HepG2 (cell line): ENCODE results near the gene CRKL. TPM values are rescaled to one million over a fixed set of nuclear protein-coding genes. Genes with fewer than 3 reads are reported as not detected.

Experiments
- FOXK1 ChIP-seq: sonication (generic); formaldehyde crosslinking; IDR thresholded peaks from 2 replicates; pipeline ENCODE4 v1.4.0; 2020; ENCODE audit warnings: low read depth, missing genetic modification reagents, borderline replicate concordance
- GTF2F1 ChIP-seq: fragments of 150-350 bp; IDR thresholded peaks from 2 replicates; pipeline ENCODE4 v1.6.1; 2014; ENCODE audit warnings: low read length
- ISX ChIP-seq: sonication (generic); formaldehyde crosslinking; conservative IDR thresholded peaks from 2 replicates; pipeline ENCODE4 v1.5.0; 2020; ENCODE audit warnings: missing genetic modification reagents
- NAIF1 ChIP-seq: sonication (generic); formaldehyde crosslinking; IDR thresholded peaks from 2 replicates; pipeline ENCODE4 v1.5.0; 2020; ENCODE audit warnings: mild to moderate bottlenecking, missing genetic modification reagents, borderline replicate concordance
- NCOR1 ChIP-seq: fragments of 200-600 bp; sonication (generic); IDR thresholded peaks from 2 replicates; pipeline ENCODE4 v1.7.0; 2017; ENCODE audit warnings: antibody characterized with exemption, low read length, borderline replicate concordance
- NFAT5 ChIP-seq: sonication (generic); formaldehyde crosslinking; IDR thresholded peaks from 2 replicates; pipeline ENCODE4 v1.4.0; 2020; ENCODE audit warnings: missing genetic modification reagents
- NFATC3 ChIP-seq: sonication (generic); formaldehyde crosslinking; IDR thresholded peaks from 2 replicates; pipeline ENCODE4 v1.5.1; 2020; ENCODE audit warnings: mild to moderate bottlenecking, missing genetic modification reagents
- NR2F6 ChIP-seq, 2 experiments: IDR thresholded peaks; 2 replicates each; pipeline ENCODE4 v1.6.1; 2016; ENCODE audit warnings: antibody characterized with exemption in 1 of 2, mild to moderate bottlenecking in 1 of 2
- RBM22 ChIP-seq: fragments of 200-400 bp; formaldehyde crosslinking; optimal IDR thresholded peaks from 2 replicates; pipeline ENCODE3; 2017; ENCODE audit warnings: mild to moderate bottlenecking, low read length, moderate library complexity
- RORA ChIP-seq: sonication (generic); formaldehyde crosslinking; IDR thresholded peaks from 2 replicates; pipeline ENCODE4 v1.5.0; 2020; ENCODE audit warnings: mild to moderate bottlenecking, missing genetic modification reagents, moderate library complexity
- SKI ChIP-seq: fragments of 450-650 bp; IDR thresholded peaks from one replicate; pipeline ENCODE4 v1.6.1; 2018; ENCODE audit warnings: mild to moderate bottlenecking; ENCODE audit not compliant: partially characterized antibody
- TAF15 ChIP-seq: fragments of 200-400 bp; formaldehyde crosslinking; IDR thresholded peaks from one replicate; pipeline ENCODE4 v1.6.1; 2018; ENCODE audit warnings: mild to moderate bottlenecking, low read depth, low read length; ENCODE audit not compliant: poor library complexity, severe bottlenecking
- USF2 ChIP-seq, 2 experiments: sonication (generic) in 1 of 2; formaldehyde crosslinking in 1 of 2; IDR thresholded peaks; 2 replicates each; pipeline versions ENCODE4 v1.5.1 to v1.6.1; 2011 to 2020; ENCODE audit warnings: borderline replicate concordance in 1 of 2, low read depth in 1 of 2, low read length in 1 of 2, mild to moderate bottlenecking in 1 of 2, missing genetic modification reagents in 1 of 2, moderate library complexity in 1 of 2
- ZFX ChIP-seq: sonication (generic); formaldehyde crosslinking; IDR thresholded peaks from 2 replicates; pipeline ENCODE4 v1.4.0; 2020; ENCODE audit warnings: mild to moderate bottlenecking, low read depth, missing genetic modification reagents, moderate library complexity
- ZNF232 ChIP-seq: sonication (generic); formaldehyde crosslinking; IDR thresholded peaks from 2 replicates; pipeline ENCODE4 v1.4.0; 2020; ENCODE audit warnings: missing genetic modification reagents, borderline replicate concordance
- ZNF253 ChIP-seq: sonication (generic); formaldehyde crosslinking; IDR thresholded peaks from 2 replicates; pipeline ENCODE4 v1.8.0; 2022; ENCODE audit warnings: mild to moderate bottlenecking, missing genetic modification reagents, borderline replicate concordance
- ZNF530 ChIP-seq: sonication (generic); formaldehyde crosslinking; IDR thresholded peaks from 2 replicates; pipeline ENCODE4 v1.5.0; 2020; ENCODE audit warnings: low read depth, mild to moderate bottlenecking, missing genetic modification reagents
- ZNF670 ChIP-seq: sonication (generic); formaldehyde crosslinking; IDR thresholded peaks from 2 replicates; pipeline ENCODE4 v1.8.0; 2022; ENCODE audit warnings: mild to moderate bottlenecking, missing genetic modification reagents, borderline replicate concordance
- ZNF749 ChIP-seq: sonication (generic); formaldehyde crosslinking; IDR thresholded peaks from 2 replicates; pipeline ENCODE4 v1.8.0; 2022; ENCODE audit warnings: mild to moderate bottlenecking, missing genetic modification reagents, moderate library complexity, borderline replicate concordance
- ZNF766 ChIP-seq: sonication (generic); formaldehyde crosslinking; IDR thresholded peaks from 2 replicates; pipeline ENCODE4 v1.5.0; 2020; ENCODE audit warnings: missing genetic modification reagents, borderline replicate concordance
- polyA plus RNA-seq, 8 experiments: library from polyadenylated mRNA; depleted of rRNA in 3 of 8; stranded (reverse) in 7 of 8; unstranded in 1 of 8; fragments of >200 nt; fragmentation: Illumina TruSeq in 4 of 8; extraction: Trizol in 4 of 8; gene quantifications; 2 replicates each; pipeline versions ENCODE4 v1.2.1 to v1.2.3, GENCODE V29; 2011 to 2016; ENCODE audit warnings: low read depth in 4 of 8, missing spikeins in 1 of 8, mixed read lengths in 1 of 8; ENCODE audit not compliant: insufficient read depth in 1 of 8
- total RNA-seq, 5 experiments: library from RNA; depleted of rRNA; stranded (reverse); fragments of >200 nt; fragmentation: Illumina TruSeq; extraction: Trizol; gene quantifications; 2 replicates each; pipeline ENCODE4 v1.2.3, GENCODE V29; 2016; ENCODE audit warnings: low read depth in 1 of 5
- TF ChIP-seq, protein P1 (sequence below): sonication (generic); formaldehyde crosslinking; IDR thresholded peaks from 2 replicates; pipeline ENCODE4 v1.5.0; 2020; ENCODE audit warnings: mild to moderate bottlenecking, low read depth, missing genetic modification reagents, borderline replicate concordance

Gene CRKL
- total and polyA plus RNA-seq, 2 of the 13 experiments (the other 11 are each of a cell fraction or from before 2014, with no cell fraction given), result 37.4 to 60.6 TPM

- TF ChIP-seq FOXK1 (CRISPR knock-in tag) (peak; percentile 80; the same call in 1 of the 2 replicates), ZNF766 (CRISPR knock-in tag) (peak; percentile 35; the same call in 1 of the 2 replicates), TAF15 (peak; percentile 33), USF2 (IDR thresholded peaks at IDR 0.05; ENCODE audit: low read depth, low read length) (no peak), USF2 (CRISPR knock-in tag; IDR thresholded peaks at IDR 0.05; ENCODE audit: borderline replicate concordance) (peak; percentile 17; the same call in 1 of the 2 replicates), ZNF232 (CRISPR knock-in tag) (no peak; the same call in 1 of the 2 replicates), RORA (CRISPR knock-in tag) (no peak), ZNF253 (no peak), NAIF1 (peak; percentile 95), SKI (peak; percentile 69), GTF2F1 (no peak), NR2F6 (IDR thresholded peaks at IDR 0.05) (peak; percentile 91), NR2F6 (CRISPR knock-in tag; IDR thresholded peaks at IDR 0.05) (peak; percentile 94), ZNF749 (no peak), ZNF670 (CRISPR knock-in tag) (peak; percentile 86), ZFX (peak; percentile 73), NCOR1 (no peak), RBM22 (peak; percentile 42), ZNF530 (CRISPR knock-in tag) (no peak), NFAT5 (CRISPR knock-in tag) (no peak), NFATC3 (CRISPR knock-in tag) (no peak), ISX (CRISPR knock-in tag) (no peak)
- TF ChIP-seq, protein P1, sequence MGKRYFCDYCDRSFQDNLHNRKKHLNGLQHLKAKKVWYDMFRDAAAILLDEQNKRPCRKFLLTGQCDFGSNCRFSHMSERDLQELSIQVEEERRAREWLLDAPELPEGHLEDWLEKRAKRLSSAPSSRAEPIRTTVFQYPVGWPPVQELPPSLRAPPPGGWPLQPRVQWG (CRISPR knock-in tag), result no peak
Observed at GRCh38 chr22:20916916-20917810, at the start of gene CRKL (continued).
